VCaP (cell line): ENCODE results near the gene ABCA13.
"Not testable (repeated sequence)": the region's sequence is repeated elsewhere in the genome, so short reads cannot be mapped to it uniquely, and the experiment has no call there.

Experiments used
- H3K27ac ChIP-seq: fragments of 450-650 bp; 2 replicates; pipeline ENCODE4 v1.5.1; 2017
- CTCF ChIP-seq: fragments of 450-650 bp; conservative IDR thresholded peaks from 2 replicates; pipeline ENCODE4 v1.5.1; 2017; ENCODE audit warnings: mild to moderate bottlenecking, moderate library complexity

Gene ABCA13

DNA sequence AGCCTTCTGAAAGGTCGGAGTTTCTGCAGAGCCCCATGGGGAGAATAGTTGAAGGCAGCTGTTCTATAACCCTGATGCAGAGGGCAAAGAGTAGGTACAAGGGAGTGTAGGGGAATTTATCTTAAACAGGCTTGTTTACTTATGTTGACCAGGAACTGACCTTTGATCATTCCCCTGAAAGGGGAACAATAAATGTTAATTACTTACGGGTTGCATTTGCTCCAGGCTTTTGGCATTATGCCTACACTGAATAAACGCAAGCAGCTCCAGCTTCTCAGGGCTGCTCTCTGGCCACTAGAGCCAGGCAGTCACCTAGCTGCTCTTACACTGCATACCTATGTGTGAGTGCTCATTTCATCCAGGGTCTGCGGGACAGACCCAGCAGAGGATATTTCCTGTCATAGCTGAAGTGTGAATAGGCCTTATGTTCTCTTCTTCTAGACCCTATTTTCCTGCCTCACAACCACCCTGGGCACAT lies 26.9 kb upstream of the ABCA13 start:
- no peak overlapping the region for H3K27ac ChIP-seq
- TF ChIP-seq CTCF, result no peak

- no peak overlapping the region for H3K27ac ChIP-seq
These were observed 24.1 kb upstream of the ABCA13 start for GRCh38 chr7:48147078-48147591.

GRCh38 chr7:48147690-48148089 lies 23.6 kb upstream of the ABCA13 start:
- H3K27ac ChIP-seq, result not testable (repeated sequence)

More at GRCh38 chr7:48147078-48147591, 24.1 kb upstream of the ABCA13 start:
- no peak for TF ChIP-seq CTCF

- TF ChIP-seq CTCF, result no peak
- H3K27ac ChIP-seq, result no peak overlapping the region
These were observed 22.9 kb upstream of the ABCA13 start for GRCh38 chr7:48148311-48148710.

DNA sequence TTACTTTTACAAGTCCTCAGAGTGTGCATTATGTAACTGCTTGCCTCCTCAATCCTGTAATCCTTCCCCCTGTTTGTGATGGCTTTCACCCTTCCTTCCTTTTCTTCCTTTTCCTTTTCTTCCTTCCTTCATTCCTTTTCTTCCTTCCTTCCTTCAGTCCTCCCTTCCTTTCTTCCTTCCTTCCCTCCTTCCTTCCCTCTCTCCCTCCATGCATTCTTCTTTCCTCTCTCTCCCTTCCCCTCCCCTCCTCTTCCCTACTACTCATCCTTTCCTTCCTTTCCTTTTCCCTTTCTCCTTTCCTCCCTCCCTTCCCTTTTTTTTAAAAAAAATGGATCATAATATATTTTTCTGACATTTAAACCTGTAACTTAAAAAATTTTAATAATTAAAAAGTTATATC lies 22.2 kb upstream of the ABCA13 start:
- no peak for TF ChIP-seq CTCF
- H3K27ac ChIP-seq, result no peak overlapping the region

GRCh38 chr7:48150086-48150485 lies 21.2 kb upstream of the ABCA13 start:
- no peak for TF ChIP-seq CTCF
- no peak overlapping the region for H3K27ac ChIP-seq

- TF ChIP-seq CTCF, result peak; percentile 95
- no peak overlapping the region for H3K27ac ChIP-seq
These were observed 16.4 kb upstream of the ABCA13 start for GRCh38 chr7:48154792-48155413.

GRCh38 chr7:48158404-48158803 lies 12.9 kb upstream of the ABCA13 start:
- no peak for TF ChIP-seq CTCF
- H3K27ac ChIP-seq, result no peak overlapping the region
